K562 (cell line): Measurements from ENCODE around the gene PCED1B. TPM values are rescaled to one million over a fixed set of nuclear protein-coding genes. Genes with fewer than 3 reads are reported as not detected.

Source experiments
- ATAC-seq: fragments of 200-7000 bp; cut with Tn5 transposase; 3 replicates; pipeline ENCODE4 v1.9.1; 2020; ENCODE audit warnings: moderate library complexity
- BruUV-seq: library from RNA; stranded (reverse); fragments of 400-500 nt; replicated peaks from 2 replicates; lab custom pipeline; 2021; lab: Mats Ljungman, UMichigan
- CTCF ChIA-PET: fragments of 300-600 bp; formaldehyde crosslinking; extraction: SDS; loops from one replicate; lab custom pipeline; 2021; ENCODE audit warnings: low intra/inter-chr PET ratio; lab: Yijun Ruan, JAX
- POLR2A ChIA-PET: fragments of 300-600, 350-650 bp; sonication (Branson Sonifier 250); formaldehyde crosslinking; extraction: SDS; loops from one replicate; lab custom pipeline; 2021; ENCODE audit warnings: antibody characterized with exemption, inconsistent platforms; lab: Yijun Ruan, JAX
- DNase-seq, 4 experiments: peaks; one replicate each; pipeline versions ENCODE4 v3.0.0 to v3.0.0-alpha.2; 2011 to 2018; ENCODE audit warnings: low spot score in 3 of 4, mixed read lengths in 3 of 4; ENCODE audit errors: extremely low read depth in 1 of 4
- FAIRE-seq: peaks from 2 replicates; lab custom pipeline; 2011; peaks lifted over from hg19 to GRCh38; lab: Jason Lieb, UNC
- H2AFZ ChIP-seq: 2 replicates; pipeline ENCODE4 v1.6.0; 2011; ENCODE audit warnings: low read depth, low read length, control low read depth, inconsistent platforms
- H3K27ac ChIP-seq: fragments of 200-600 bp; 3 replicates; pipeline ENCODE4 v1.8.0; 2011; ENCODE audit warnings: low read depth, mild to moderate bottlenecking, control low read depth, inconsistent platforms, low read length, moderate library complexity, mixed read lengths; ENCODE audit errors: extremely low read depth
- H3K27me3 ChIP-seq, 2 experiments: fragments of 300-600 bp in 1 of 2; 2 replicates in 1 of 2; 3 replicates in 1 of 2; pipeline versions ENCODE4 v1.6.0 to v1.8.0; 2011; ENCODE audit warnings: inconsistent platforms in 2 of 2, low read length in 2 of 2, mild to moderate bottlenecking in 1 of 2, mixed read lengths in 1 of 2, moderate library complexity in 1 of 2; ENCODE audit not compliant: control insufficient read depth in 2 of 2, insufficient read depth in 2 of 2
- H3K36me3 ChIP-seq: fragments of 300-600 bp; 3 replicates; pipeline ENCODE4 v1.8.0; 2011; ENCODE audit warnings: mild to moderate bottlenecking, low read length, inconsistent platforms; ENCODE audit not compliant: control insufficient read depth, insufficient read depth
- H3K4me1 ChIP-seq, 2 experiments: fragments of 200-600 bp in 1 of 2; replicated peaks in 1 of 2; 2 replicates in 1 of 2; 3 replicates in 1 of 2; pipeline versions ENCODE4 v1.5.1 to v1.8.0; 2011; ENCODE audit warnings: inconsistent platforms in 2 of 2, low read length in 2 of 2, mild to moderate bottlenecking in 1 of 2, mixed read lengths in 1 of 2, moderate library complexity in 1 of 2; ENCODE audit not compliant: control insufficient read depth in 2 of 2, insufficient read depth in 2 of 2
- H3K4me2 ChIP-seq: 2 replicates; pipeline ENCODE4 v1.6.1; 2011; ENCODE audit warnings: low read length, control low read depth, inconsistent platforms, mixed read lengths; ENCODE audit not compliant: insufficient read depth
- H3K4me3 ChIP-seq: fragments of 200-600 bp; sonication (generic), shearing (Covaris generic); 2 replicates; pipeline ENCODE4 v1.5.1; 2016; ENCODE audit warnings: control low read depth, inconsistent platforms
- H3K79me2 ChIP-seq: fragments of 200-600 bp; 3 replicates; pipeline ENCODE4 v1.8.0; 2011; ENCODE audit warnings: low read length, inconsistent platforms; ENCODE audit not compliant: control insufficient read depth, insufficient read depth
- H3K9ac ChIP-seq, 2 experiments: 2 replicates each; pipeline versions ENCODE4 v1.6.0 to v1.6.1; 2011; ENCODE audit warnings: low read depth in 2 of 2, low read length in 2 of 2, control low read depth in 1 of 2, inconsistent platforms in 1 of 2, mild to moderate bottlenecking in 1 of 2, mixed read lengths in 1 of 2; ENCODE audit not compliant: insufficient read depth in 1 of 2
- H3K9me1 ChIP-seq: one replicate; pipeline ENCODE4 v1.6.0; 2011; ENCODE audit warnings: inconsistent platforms, mild to moderate bottlenecking, low read length, moderate library complexity; ENCODE audit not compliant: control insufficient read depth, insufficient read depth
- H3K9me3 ChIP-seq: replicated peaks from 2 replicates; pipeline ENCODE4 v1.5.1; 2011; ENCODE audit warnings: low read depth, low read length, inconsistent platforms; ENCODE audit not compliant: control insufficient read depth, insufficient read depth
- H4K20me1 ChIP-seq: replicated peaks from 2 replicates; pipeline ENCODE4 v1.6.1; 2011; ENCODE audit warnings: low read length, inconsistent platforms, mixed read lengths; ENCODE audit not compliant: control insufficient read depth, insufficient read depth
- DMBX1 ChIP-seq: fragments of 250-450 bp; sonication (Bioruptor Pico); IDR thresholded peaks from 2 replicates; pipeline ENCODE4 v1.8.0; 2022; ENCODE audit warnings: inconsistent platforms, mild to moderate bottlenecking, moderate library complexity, borderline replicate concordance
- IRF1 ChIP-seq: sonication (generic); formaldehyde crosslinking; IDR thresholded peaks from 2 replicates; pipeline ENCODE4 v1.8.0; 2022; ENCODE audit warnings: missing genetic modification reagents, mild to moderate bottlenecking, borderline replicate concordance
- MAFG ChIP-seq: fragments of 450-650 bp; conservative IDR thresholded peaks from 2 replicates; pipeline ENCODE4 v1.6.1; 2016; ENCODE audit warnings: missing genetic modification characterization, missing compliant biosample characterization
- MEF2A ChIP-seq: IDR thresholded peaks from 2 replicates; pipeline ENCODE4 v1.6.1; 2011; ENCODE audit warnings: low read depth, mild to moderate bottlenecking, low read length, moderate library complexity; ENCODE audit not compliant: control insufficient read depth
- MTA3 ChIP-seq: fragments of 450-650 bp; formaldehyde crosslinking; IDR thresholded peaks from 2 replicates; pipeline ENCODE4 v1.6.1; 2017; ENCODE audit warnings: mild to moderate bottlenecking, borderline replicate concordance
- RBM34 ChIP-seq: fragments of 200-400 bp; formaldehyde crosslinking; IDR thresholded peaks from 2 replicates; pipeline ENCODE4 v1.6.1; 2018; ENCODE audit warnings: low read length, borderline replicate concordance; ENCODE audit not compliant: insufficient read depth
- ZBTB17 ChIP-seq: fragments of 450-650 bp; formaldehyde crosslinking; IDR thresholded peaks from 2 replicates; pipeline ENCODE4 v1.4.0; 2020; ENCODE audit warnings: mild to moderate bottlenecking
- ZNF589 ChIP-seq: fragments of 200-800 bp; sonication (Bioruptor generic); IDR thresholded peaks from 2 replicates; pipeline ENCODE4 v1.6.1; 2016; ENCODE audit warnings: low read depth, missing genetic modification characterization, missing compliant biosample characterization
- WGBS: fragments of 100-300 bp; shearing (Covaris generic); methylation state at CpG from one replicate; pipeline ENCODE4 v1.1.6; 2016; ENCODE audit warnings: low coverage, mixed read lengths; ENCODE audit not compliant: insufficient coverage; ENCODE audit errors: missing lambda C conversion rate; 5-methylcytosine and 5-hydroxymethylcytosine counted together
- in situ Hi-C: fragments of 300-500 bp; cut with MboI; formaldehyde crosslinking; loops from 4 replicates; pipeline ENCODE4 v1.15.0; 2018; ENCODE audit warnings: inconsistent platforms, mixed read lengths
- intact Hi-C: fragments of 100-400 bp; cut with micrococcal nuclease; formaldehyde crosslinking; loops from 2 replicates; pipeline ENCODE4 v1.14.2; 2022
- polyA plus RNA-seq, 8 experiments: library from polyadenylated mRNA; depleted of rRNA in 4 of 8; stranded (reverse) in 5 of 8; unstranded in 3 of 8; fragments of >200 nt; fragmentation: Nextera tagmentation in 2 of 8; fragmentation: Illumina TruSeq in 1 of 8; extraction: Ambion mirVana in 2 of 8; extraction: Trizol in 1 of 8; gene quantifications; 2 replicates each; pipeline versions ENCODE4 v1.2.1 to v1.2.3, GENCODE V29; 2011 to 2014; ENCODE audit warnings: inconsistent platforms in 1 of 8, missing spikeins in 1 of 8
- total RNA-seq, 7 experiments: library from RNA; depleted of rRNA in 6 of 7; stranded (reverse); fragments of >200 nt in 6 of 7; fragmentation: Illumina TruSeq in 2 of 7; extraction: Trizol in 2 of 7; gene quantifications; 2 replicates each; pipeline versions ENCODE4 v1.2.1 to v1.2.3, GENCODE V29; 2011 to 2021; ENCODE audit warnings: low replicate concordance in 1 of 7

PCED1B gene
- total and polyA plus RNA-seq, 9 of the 15 experiments (the other 6 are each of a cell fraction or from before 2014, with no cell fraction given) = 1.2 to 9.3 (median 2.5) TPM

DNA sequence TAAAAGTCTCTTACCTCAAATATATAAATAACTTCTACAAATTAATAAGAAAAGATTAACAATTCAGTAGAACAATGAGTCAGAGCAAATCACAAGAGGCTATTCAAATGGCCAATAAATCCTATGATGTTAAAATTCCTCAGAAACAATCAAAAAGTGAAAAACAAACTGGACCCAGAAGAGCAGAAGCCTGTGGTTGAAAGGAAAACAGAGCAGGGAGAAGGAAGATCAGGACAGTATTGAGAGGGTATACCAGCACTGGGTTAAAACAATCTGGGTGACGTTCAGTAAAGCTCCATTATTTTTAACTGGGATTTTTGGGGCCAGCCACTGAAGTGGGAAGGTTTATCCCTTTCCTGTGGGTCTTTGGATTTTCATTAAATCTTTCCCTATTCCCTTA, 39.7 kb upstream of the PCED1B start:
- Histone ChIP-seq H3K4me2 (no peak overlapping the region), H3K4me3 (no peak overlapping the region), H2AFZ (no peak overlapping the region), H3K9ac (no peak overlapping the region), H4K20me1 (no peaks in the 10 kb centered on the region), H3K9me3 (no peaks in the 10 kb centered on the region), H3K36me3 (no peaks in the 10 kb centered on the region), H3K27me3 (no peaks in the 10 kb centered on the region), H3K4me1 (no peaks in the 10 kb centered on the region)
- no TSS peak for BruUV-seq
- in situ Hi-C loops = loop anchor here (10.0 kb wide), 1 partner anchor 265 kb away; no protein-coding TSS in a partner anchor
- no peak for ATAC-seq
- CTCF ChIA-PET = no interaction called here
- no peak for FAIRE-seq
- TF ChIP-seq IRF1 (no peak), MEF2A (no peak), MTA3 (no peak), ZNF589 (no peak), MAFG (tag) (no peak), ZBTB17 (CRISPR knock-in tag) (no peak), RBM34 (no peak), DMBX1 (CRISPR knock-in tag) (no peak)
- TF ChIP-seq, all 486 proteins: peak for 0
- Histone ChIP-seq H3K27ac (no peak overlapping the region), H3K9me1 (no peaks in the 10 kb centered on the region), H3K79me2 (no peaks in the 10 kb centered on the region)
- POLR2A ChIA-PET = interaction anchor here (0.8 kb wide), 1 partner anchor 338 kb away, joined by 3 read pairs; no protein-coding TSS in a partner anchor
- no peak for DNase-seq
- intact Hi-C loops = no loop called here
- WGBS = 10% methylated on average over 1 of the region's 1 CpG
